Activated CD8-positive, alpha-beta memory T cell treated with anti-CD3 and anti-CD28 coated beads for 1 hour (primary cell): ENCODE results near the gene TIMM13.
"Not testable (repeated sequence)": the region's sequence is repeated elsewhere in the genome, so short reads cannot be mapped to it uniquely, and the experiment has no call there.

ENCODE experiments used
- DNase-seq, 2 donors: peaks; one replicate each; pipeline ENCODE4 v3.0.0-alpha.2; 2020; ENCODE audit warnings: low read depth in 1 of 2; ENCODE audit errors: extremely low read depth in 1 of 2

TIMM13 gene

GRCh38 chr19:2427429-2428320, at the start of gene TIMM13:
Gene TIMM13 (minus strand): TSS chr19:2427586. CDS start chr19:2427533, 53 bp downstream.
- DNase-seq = peak; percentile 84 to 96

- peak in 1 of 2 donors; percentile 32 for DNase-seq
Measured at GRCh38 chr19:2476451-2477140, 49.2 kb upstream of the TIMM13 start.

GRCh38 chr19:2475702-2476450, 48.5 kb upstream of the TIMM13 start, which contains the start of gene GADD45B:
Gene GADD45B (plus strand): TSS chr19:2476127. CDS start chr19:2476359, 232 bp downstream.
- peak; percentile 95 to 97 for DNase-seq

GRCh38 chr19:2475018-2475701, 47.8 kb upstream of the TIMM13 start:
- DNase-seq = peak in 1 of 2 donors; percentile 39

- DNase-seq = peak; percentile 72 to 80
Measured at GRCh38 chr19:2474232-2475017, 47.0 kb upstream of the TIMM13 start.

GRCh38 chr19:2469915-2470200, 42.5 kb upstream of the TIMM13 start:
- DNase-seq = not testable (repeated sequence)

GRCh38 chr19:2469102-2469914, 41.9 kb upstream of the TIMM13 start:
- DNase-seq = no peak

- no peak for DNase-seq
Measured at GRCh38 chr19:2468596-2468995, 41.2 kb upstream of the TIMM13 start.

GRCh38 chr19:2464389-2464788, 37.0 kb upstream of the TIMM13 start:
- no peak for DNase-seq

- DNase-seq = not testable (repeated sequence)
Measured at GRCh38 chr19:2463694-2464093, 36.3 kb upstream of the TIMM13 start.

GRCh38 chr19:2462635-2463421, 35.4 kb upstream of the TIMM13 start:
- DNase-seq = no peak

GRCh38 chr19:2461751-2462634, 34.6 kb upstream of the TIMM13 start:
- peak in 1 of 2 donors; percentile 34 for DNase-seq

GRCh38 chr19:2460245-2460644, 32.9 kb upstream of the TIMM13 start:
- no peak for DNase-seq

- not testable (repeated sequence) for DNase-seq
Measured at GRCh38 chr19:2458776-2459175, 31.4 kb upstream of the TIMM13 start.

GRCh38 chr19:2458054-2458453, 30.7 kb upstream of the TIMM13 start:
- DNase-seq = no peak

- DNase-seq = no peak
Measured at GRCh38 chr19:2457394-2458037, 30.1 kb upstream of the TIMM13 start.
